ENCODE measurements around the gene PLXNA2.

PLXNA2 gene

DNA sequence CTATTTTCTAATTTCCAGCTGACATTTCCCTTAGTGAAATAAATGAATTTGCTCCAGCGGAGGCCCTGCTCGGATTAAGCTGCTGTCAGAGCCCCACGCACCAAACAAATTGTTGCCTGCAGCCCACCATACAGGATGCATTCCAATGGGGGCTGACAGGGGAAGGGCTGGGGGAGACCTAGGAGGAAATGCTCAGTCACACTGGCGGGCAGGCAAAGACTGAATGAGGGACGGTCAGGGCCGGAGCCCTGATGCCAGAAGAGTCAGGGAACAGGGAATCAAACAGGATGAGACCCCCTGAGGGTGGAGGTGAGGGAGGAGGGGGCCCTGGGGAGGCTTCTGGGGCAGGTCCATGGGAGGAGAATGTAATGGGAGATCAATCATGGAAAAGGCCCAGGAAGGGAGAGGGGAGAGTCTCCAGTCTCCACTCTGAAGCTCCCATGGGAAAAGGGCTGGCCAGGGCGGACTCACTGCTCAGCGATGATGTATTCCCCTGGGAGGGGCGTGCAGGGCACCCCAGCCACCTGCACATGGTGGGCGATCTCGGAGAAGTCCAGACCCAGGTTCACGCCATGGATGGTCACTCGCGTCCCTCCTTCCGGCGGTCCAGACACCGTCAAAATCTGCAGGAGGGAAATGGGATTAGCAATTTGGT, 183.8 kb downstream of the PLXNA2 start:
- TF ChIP-seq, protein P1, sequence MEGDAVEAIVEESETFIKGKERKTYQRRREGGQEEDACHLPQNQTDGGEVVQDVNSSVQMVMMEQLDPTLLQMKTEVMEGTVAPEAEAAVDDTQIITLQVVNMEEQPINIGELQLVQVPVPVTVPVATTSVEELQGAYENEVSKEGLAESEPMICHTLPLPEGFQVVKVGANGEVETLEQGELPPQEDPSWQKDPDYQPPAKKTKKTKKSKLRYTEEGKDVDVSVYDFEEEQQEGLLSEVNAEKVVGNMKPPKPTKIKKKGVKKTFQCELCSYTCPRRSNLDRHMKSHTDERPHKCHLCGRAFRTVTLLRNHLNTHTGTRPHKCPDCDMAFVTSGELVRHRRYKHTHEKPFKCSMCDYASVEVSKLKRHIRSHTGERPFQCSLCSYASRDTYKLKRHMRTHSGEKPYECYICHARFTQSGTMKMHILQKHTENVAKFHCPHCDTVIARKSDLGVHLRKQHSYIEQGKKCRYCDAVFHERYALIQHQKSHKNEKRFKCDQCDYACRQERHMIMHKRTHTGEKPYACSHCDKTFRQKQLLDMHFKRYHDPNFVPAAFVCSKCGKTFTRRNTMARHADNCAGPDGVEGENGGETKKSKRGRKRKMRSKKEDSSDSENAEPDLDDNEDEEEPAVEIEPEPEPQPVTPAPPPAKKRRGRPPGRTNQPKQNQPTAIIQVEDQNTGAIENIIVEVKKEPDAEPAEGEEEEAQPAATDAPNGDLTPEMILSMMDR (IDR thresholded peaks at IDR 0.05) = no peak

DNA sequence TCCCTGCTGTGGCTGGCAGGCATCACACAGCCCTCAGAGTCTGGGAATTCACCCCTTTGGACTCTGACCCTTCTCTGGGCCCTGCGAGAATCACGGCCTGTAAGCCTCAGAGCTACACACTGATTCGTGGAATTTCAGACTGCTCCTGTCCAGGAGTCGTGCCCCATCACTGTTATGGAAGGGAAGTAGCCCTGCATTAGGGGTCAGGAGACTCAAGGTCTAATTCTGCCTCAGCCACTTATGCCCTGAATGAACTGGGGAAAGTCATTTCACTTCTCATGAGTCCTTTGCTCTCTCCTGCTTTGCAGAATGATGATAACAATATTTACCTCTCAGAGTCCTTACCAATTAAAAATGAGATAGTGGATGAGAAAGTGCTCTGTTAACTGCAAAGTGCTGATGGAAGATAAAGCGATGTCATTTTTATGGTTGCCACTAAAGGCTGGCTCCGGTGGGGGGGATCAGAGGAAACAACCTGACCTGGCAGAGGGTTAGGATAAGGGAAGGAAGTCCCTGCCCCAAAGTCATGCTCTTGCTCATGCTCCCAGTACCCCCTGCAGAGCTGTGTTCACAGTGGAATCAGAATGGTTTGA, 184.7 kb downstream of the PLXNA2 start:
- TF ChIP-seq, protein P1 (IDR thresholded peaks at IDR 0.05) = no peak

DNA sequence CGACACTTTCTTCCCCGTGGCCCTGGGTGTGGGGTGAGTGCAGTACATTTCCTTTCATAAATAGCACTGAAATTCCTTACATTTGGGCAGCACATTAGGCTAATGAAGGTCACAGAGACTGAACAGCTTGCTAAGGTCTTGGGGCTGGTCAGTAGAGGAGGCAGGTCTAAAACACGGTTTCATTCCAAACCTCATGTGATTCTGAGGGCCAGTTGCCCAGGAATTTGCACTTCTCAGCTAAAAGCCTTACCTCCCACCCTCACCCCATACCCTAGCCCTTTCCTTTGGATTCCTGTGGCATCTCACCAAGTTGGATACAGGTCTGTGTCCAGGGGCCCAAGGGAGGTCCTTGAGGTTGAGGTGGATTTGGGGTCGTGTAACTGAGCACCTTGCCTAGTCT, 185.4 kb downstream of the PLXNA2 start:
- TF ChIP-seq, protein P1 (IDR thresholded peaks at IDR 0.05) = no peak

DNA sequence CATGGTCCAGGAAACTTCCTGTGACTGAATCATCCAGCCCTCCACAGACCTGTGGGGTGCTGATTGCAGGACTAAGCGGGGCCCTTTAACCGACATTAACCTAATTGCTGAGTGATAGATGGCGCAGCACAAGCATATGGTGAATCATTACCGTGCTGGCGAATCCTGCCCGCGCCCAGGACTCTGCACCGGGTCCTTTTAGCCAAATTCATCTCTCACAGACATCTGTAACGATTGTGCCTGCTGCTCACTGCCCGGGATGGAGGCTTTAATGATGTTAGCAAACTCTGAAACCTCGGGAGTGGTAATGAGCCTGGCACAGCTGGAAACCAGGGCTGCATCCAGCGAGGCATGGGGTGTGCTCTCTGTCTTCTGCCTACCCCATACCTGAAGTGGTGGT, 185.9 kb downstream of the PLXNA2 start:
- TF ChIP-seq, protein P1 (IDR thresholded peaks at IDR 0.05) = no peak

DNA sequence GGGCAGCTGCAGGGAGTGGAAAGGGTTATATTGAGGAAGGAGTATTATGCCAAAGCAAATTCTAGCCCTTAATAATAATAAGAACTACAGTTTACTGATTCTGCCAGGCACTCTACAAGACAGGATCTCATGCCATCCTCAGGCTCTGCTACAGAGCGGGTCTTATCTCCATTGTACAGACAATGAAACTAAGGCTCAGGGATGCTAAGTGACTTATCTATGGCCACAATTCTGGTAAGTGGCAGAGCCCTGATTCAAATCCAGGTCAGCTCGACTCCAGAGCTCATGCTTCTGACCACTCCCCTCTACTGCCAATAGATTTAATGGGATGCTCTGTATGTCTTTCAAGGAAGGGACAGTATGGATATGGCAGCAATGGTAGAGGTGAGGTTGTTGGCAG, 187.1 kb downstream of the PLXNA2 start:
- TF ChIP-seq, protein P1 (IDR thresholded peaks at IDR 0.05) = no peak

DNA sequence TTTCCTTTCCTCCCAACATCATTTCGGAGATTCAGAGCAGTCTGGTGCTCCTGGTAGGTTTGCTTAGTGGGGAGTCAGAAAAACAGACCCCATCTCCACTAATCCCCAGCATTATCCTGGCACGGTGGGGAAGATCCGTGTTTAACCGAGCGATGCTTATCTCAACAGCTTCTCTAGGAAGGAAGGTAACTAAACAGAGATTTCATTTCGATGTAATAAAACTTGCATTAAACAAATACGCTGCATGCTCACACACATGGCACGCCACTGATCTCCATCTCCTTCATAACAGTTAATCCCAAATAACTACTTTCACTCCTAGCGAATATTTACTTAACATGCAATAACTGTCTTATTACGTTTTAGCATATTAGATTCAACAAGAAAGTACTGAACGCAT, 188.6 kb downstream of the PLXNA2 start:
- TF ChIP-seq, protein P1 (IDR thresholded peaks at IDR 0.05) = no peak

DNA sequence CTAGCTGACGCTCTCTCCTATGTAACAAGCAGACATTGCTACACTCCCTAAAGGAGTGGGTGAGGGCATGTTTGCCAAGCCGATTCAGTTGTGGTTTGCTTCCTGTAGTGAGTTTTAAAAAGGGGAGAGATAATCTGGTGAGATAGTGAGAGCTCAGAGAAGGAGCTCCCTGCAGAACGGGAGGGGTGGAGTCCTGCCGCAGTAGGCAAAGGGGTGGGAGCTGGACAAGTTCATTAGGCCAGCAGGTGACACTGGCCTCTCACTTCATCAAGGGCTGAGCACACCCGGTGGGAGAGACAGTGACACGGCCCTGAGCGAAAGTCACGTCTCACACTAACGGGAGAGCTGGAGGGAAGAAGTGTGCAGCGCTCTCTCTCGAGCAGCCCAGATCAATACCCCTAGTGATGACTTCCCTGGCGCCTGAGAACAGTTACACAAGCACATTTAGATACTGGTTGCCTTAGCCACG, 189.2 kb downstream of the PLXNA2 start:
- TF ChIP-seq, protein P1 (IDR thresholded peaks at IDR 0.05) = no peak

Measured in LNCAP (cell line).